SK-N-SH (cell line): ENCODE data around the gene SPTB. TPM values are rescaled to one million over a fixed set of nuclear protein-coding genes. Genes with fewer than 3 reads are reported as not detected.

Experiments used
- CTCF ChIA-PET: fragments of 300-600, 350-600 bp; formaldehyde crosslinking; extraction: SDS; loops from one replicate; lab custom pipeline; 2021; lab: Yijun Ruan, JAX
- POLR2A ChIA-PET: fragments of 350-600 bp; sonication (Branson Sonifier 250); formaldehyde crosslinking; extraction: SDS; loops from one replicate; lab custom pipeline; 2020; ENCODE audit warnings: antibody characterized with exemption, inconsistent platforms; lab: Yijun Ruan, JAX
- DNase-seq: peaks from one replicate; pipeline ENCODE4 v3.0.0; 2012
- H2AFZ ChIP-seq: fragments of 200-600 bp; sonication (generic); 2 replicates; pipeline ENCODE4 v1.8.1; 2016; ENCODE audit warnings: antibody characterized with exemption, mild to moderate bottlenecking, low read depth
- H3F3A ChIP-seq: fragments of 200-600 bp; sonication (generic); replicated peaks from 2 replicates; pipeline ENCODE3; 2016; ENCODE audit warnings: antibody characterized with exemption, mild to moderate bottlenecking; ENCODE audit not compliant: insufficient read depth
- H3K27ac ChIP-seq, 2 experiments: fragments of 200-500 bp in 1 of 2; fragments of 200-600 bp in 1 of 2; sonication (Bioruptor generic) in 1 of 2; sonication (generic), shearing (Covaris generic) in 1 of 2; 2 replicates each; pipeline versions ENCODE4 v1.5.1 to v1.6.1; 2014 to 2016; ENCODE audit warnings: low read depth in 2 of 2, inconsistent platforms in 1 of 2, low read length in 1 of 2, mild to moderate bottlenecking in 1 of 2, mixed read lengths in 1 of 2
- H3K27me3 ChIP-seq: fragments of 200-600 bp; sonication (generic), shearing (Covaris generic); 2 replicates; pipeline ENCODE4 v1.6.1; 2016; ENCODE audit warnings: mixed run types; ENCODE audit not compliant: insufficient read depth
- H3K36me3 ChIP-seq, 2 experiments: fragments of 200-500 bp in 1 of 2; fragments of 200-600 bp in 1 of 2; sonication (Bioruptor generic) in 1 of 2; sonication (generic) in 1 of 2; replicated peaks in 1 of 2; 2 replicates each; pipeline versions ENCODE3 to v1.5.1; 2014 to 2016; ENCODE audit warnings: low read length in 1 of 2, mild to moderate bottlenecking in 1 of 2; ENCODE audit not compliant: insufficient read depth in 2 of 2, control insufficient read depth in 1 of 2
- H3K4me1 ChIP-seq, 2 experiments: fragments of 200-500 bp in 1 of 2; fragments of 200-600 bp in 1 of 2; sonication (Bioruptor generic) in 1 of 2; sonication (generic), shearing (Covaris generic) in 1 of 2; 2 replicates each; pipeline versions ENCODE4 v1.5.1 to v1.6.1; 2014 to 2016; ENCODE audit warnings: low read depth in 1 of 2, low read length in 1 of 2, mixed run types in 1 of 2; ENCODE audit not compliant: insufficient read depth in 2 of 2, control insufficient read depth in 1 of 2
- H3K4me2 ChIP-seq: fragments of 200-600 bp; sonication (generic), shearing (Covaris generic); 2 replicates; pipeline ENCODE4 v1.6.1; 2017; ENCODE audit warnings: mixed run types
- H3K4me3 ChIP-seq, 2 experiments: fragments of 200-500 bp in 1 of 2; fragments of 200-600 bp in 1 of 2; sonication (Bioruptor generic) in 1 of 2; sonication (generic), shearing (Covaris generic) in 1 of 2; 2 replicates each; pipeline versions ENCODE4 v1.5.1 to v1.8.1; 2014 to 2016; ENCODE audit warnings: low read depth in 2 of 2, inconsistent platforms in 1 of 2, low read length in 1 of 2, mild to moderate bottlenecking in 1 of 2, mixed read lengths in 1 of 2, moderate library complexity in 1 of 2
- H3K79me2 ChIP-seq: fragments of 200-600 bp; sonication (generic); 2 replicates; pipeline ENCODE4 v1.8.1; 2017; ENCODE audit warnings: mild to moderate bottlenecking; ENCODE audit not compliant: insufficient read depth
- H3K9ac ChIP-seq: fragments of 200-600 bp; sonication (generic); 2 replicates; pipeline ENCODE4 v1.6.1; 2017; ENCODE audit warnings: mixed run types
- H3K9me2 ChIP-seq: fragments of 200-600 bp; sonication (generic); 2 replicates; pipeline ENCODE4 v1.6.1; 2017; ENCODE audit warnings: mixed run types
- H3K9me3 ChIP-seq: fragments of 200-600 bp; sonication (generic); 2 replicates; pipeline ENCODE4 v1.6.1; 2017; ENCODE audit warnings: mixed run types, mild to moderate bottlenecking, moderate library complexity
- H4K20me1 ChIP-seq: fragments of 200-600 bp; sonication (generic); 2 replicates; pipeline ENCODE4 v1.6.1; 2017; ENCODE audit warnings: mild to moderate bottlenecking, mixed run types; ENCODE audit not compliant: insufficient read depth
- EP300 ChIP-seq, 2 experiments: IDR thresholded peaks; 2 replicates each; pipeline versions ENCODE4 v1.4.0 to v1.6.1; 2012; ENCODE audit warnings: borderline replicate concordance in 1 of 2, low read depth in 1 of 2, low read length in 1 of 2
- EZH2phosphoT487 ChIP-seq: fragments of 200-600 bp; sonication (generic); IDR thresholded peaks from 2 replicates; pipeline ENCODE4 v1.6.1; 2017; ENCODE audit warnings: low read depth, mixed run types, mild to moderate bottlenecking, antibody characterized with exemption, moderate library complexity, borderline replicate concordance
- FOSL2 ChIP-seq: IDR thresholded peaks from 2 replicates; pipeline ENCODE4 v1.4.0; 2012; ENCODE audit warnings: low read depth, mild to moderate bottlenecking, moderate library complexity, borderline replicate concordance
- GATA2 ChIP-seq: sonication (generic); formaldehyde crosslinking; IDR thresholded peaks from 2 replicates; pipeline ENCODE4 v1.5.0; 2020; ENCODE audit warnings: mild to moderate bottlenecking, missing genetic modification reagents
- IRF3 ChIP-seq: fragments of 150-350 bp; IDR thresholded peaks from 2 replicates; pipeline ENCODE4 v1.6.1; 2016; ENCODE audit warnings: mild to moderate bottlenecking, low read depth, low read length
- JUND ChIP-seq: IDR thresholded peaks from 2 replicates; pipeline ENCODE4 v1.4.0; 2012
- MAX ChIP-seq: IDR thresholded peaks from 2 replicates; pipeline ENCODE4 v1.4.0; 2012; ENCODE audit warnings: low read depth
- MEF2A ChIP-seq: IDR thresholded peaks from 2 replicates; pipeline ENCODE4 v1.4.0; 2012; ENCODE audit warnings: low read depth, borderline replicate concordance
- NRF1 ChIP-seq: IDR thresholded peaks from 2 replicates; pipeline ENCODE4 v1.6.1; 2012; ENCODE audit warnings: low read depth, mild to moderate bottlenecking, low read length
- RAD21 ChIP-seq: IDR thresholded peaks from 2 replicates; pipeline ENCODE4 v1.6.1; 2012; ENCODE audit warnings: mild to moderate bottlenecking, low read length
- RFX5 ChIP-seq: IDR thresholded peaks from 2 replicates; pipeline ENCODE4 v1.6.1; 2012; ENCODE audit warnings: mild to moderate bottlenecking, improper control_type of control experiment, low read length
- SIN3A ChIP-seq: IDR thresholded peaks from 2 replicates; pipeline ENCODE4 v1.6.1; 2012; ENCODE audit warnings: low read depth, mild to moderate bottlenecking, low read length, moderate library complexity, borderline replicate concordance
- SMC3 ChIP-seq: IDR thresholded peaks from 2 replicates; pipeline ENCODE4 v1.6.1; 2012; ENCODE audit warnings: low read depth, low read length, improper control_type of control experiment
- TCF12 ChIP-seq: IDR thresholded peaks from 2 replicates; pipeline ENCODE4 v1.4.0; 2012
- TEAD4 ChIP-seq: IDR thresholded peaks from 2 replicates; pipeline ENCODE4 v1.4.0; 2012; ENCODE audit warnings: mild to moderate bottlenecking, borderline replicate concordance; ENCODE audit not compliant: insufficient read depth
- WGBS: methylation state at CpG from one replicate; pipeline ENCODE4 v1.1.6; 2017; ENCODE audit warnings: low lambda C conversion rate; 5-methylcytosine and 5-hydroxymethylcytosine counted together
- polyA plus RNA-seq, 3 experiments: library from polyadenylated mRNA; depleted of rRNA; stranded (reverse); fragments of >200 nt; gene quantifications; 2 replicates each; pipeline ENCODE4 v1.2.3, GENCODE V29; 2012

Gene SPTB
- polyA plus RNA-seq, 1 of the 3 experiments (the other 2 are of a cell fraction): 0.15 TPM

- Histone ChIP-seq H3K27me3 (no peaks in the 10 kb centered on the region), H2AFZ (no peak overlapping the region), H3K27ac (no peak overlapping the region), H4K20me1 (no peaks in the 10 kb centered on the region), H3K9me3 (no peaks in the 10 kb centered on the region), H3K4me1 (peaks cover 19 to 35% of the 10 kb centered on the region in 2 experiments), H3K9ac (no peak overlapping the region), H3F3A (peaks cover 4% of the 10 kb centered on the region), H3K4me2 (no peak overlapping the region), H3K4me3 (no peak overlapping the region), H3K79me2 (no peaks in the 10 kb centered on the region), H3K9me2 (no peaks in the 10 kb centered on the region), H3K36me3 (no peaks in the 10 kb centered on the region)
- no peak for TF ChIP-seq EZH2phosphoT487
- no peak for TF ChIP-seq RAD21
- TF ChIP-seq SMC3: no peak
- no peak for TF ChIP-seq GATA2 (CRISPR knock-in tag)
- TF ChIP-seq TEAD4: no peak
- TF ChIP-seq RFX5: no peak
- TF ChIP-seq FOSL2: no peak
- TF ChIP-seq TCF12: no peak
- TF ChIP-seq SIN3A: no peak
- DNase-seq: no peak
- CTCF ChIA-PET: interaction anchor here (1.7 kb wide), 1 partner anchor 136 kb away, joined by 5 read pairs; no protein-coding TSS in a partner anchor
- WGBS: 90% methylated on average over 9 of the region's 9 CpGs
- POLR2A ChIA-PET: no interaction called here
Measured at GRCh38 chr14:64755781-64756221, 123.9 kb downstream of the SPTB start.

GRCh38 chr14:64754685-64755084 lies 125.0 kb downstream of the SPTB start:
- Histone ChIP-seq H4K20me1 (no peaks in the 10 kb centered on the region), H3F3A (peaks cover 10% of the 10 kb centered on the region), H3K4me1 (peaks cover 17 to 24% of the 10 kb centered on the region in 2 experiments), H3K79me2 (no peaks in the 10 kb centered on the region), H3K4me3 (no peak overlapping the region), H3K9me2 (no peaks in the 10 kb centered on the region), H3K9me3 (no peaks in the 10 kb centered on the region), H2AFZ (no peak overlapping the region), H3K27ac (no peak overlapping the region), H3K27me3 (no peaks in the 10 kb centered on the region), H3K36me3 (no peaks in the 10 kb centered on the region), H3K9ac (no peak overlapping the region), H3K4me2 (no peak overlapping the region)
- no peak for DNase-seq
- 100% methylated on average over 2 of the region's 5 CpGs for WGBS
- POLR2A ChIA-PET: no interaction called here
- CTCF ChIA-PET: interaction anchor here (0.6 to 1.7 kb wide), 2 partner anchors 133 to 137 kb away, joined by 3 to 5 read pairs; no protein-coding TSS in a partner anchor
- TF ChIP-seq IRF3 (no peak), NRF1 (no peak), EP300 (IDR thresholded peaks at IDR 0.05; ENCODE audit: borderline replicate concordance in 1 of 2, low read depth in 1 of 2, low read length in 1 of 2) (no peak), RAD21 (no peak), RFX5 (no peak), MEF2A (no peak), MAX (no peak), JUND (no peak), TEAD4 (no peak)
